Amygdala (tissue), 56 donors: Measurements from ENCODE around the gene TYROBP.

Source experiments
- DNase-seq, 56 donors: peaks; one replicate each; lab custom pipeline; 2025; lab: John Stamatoyannopoulos, UW

The TYROBP gene

DNA sequence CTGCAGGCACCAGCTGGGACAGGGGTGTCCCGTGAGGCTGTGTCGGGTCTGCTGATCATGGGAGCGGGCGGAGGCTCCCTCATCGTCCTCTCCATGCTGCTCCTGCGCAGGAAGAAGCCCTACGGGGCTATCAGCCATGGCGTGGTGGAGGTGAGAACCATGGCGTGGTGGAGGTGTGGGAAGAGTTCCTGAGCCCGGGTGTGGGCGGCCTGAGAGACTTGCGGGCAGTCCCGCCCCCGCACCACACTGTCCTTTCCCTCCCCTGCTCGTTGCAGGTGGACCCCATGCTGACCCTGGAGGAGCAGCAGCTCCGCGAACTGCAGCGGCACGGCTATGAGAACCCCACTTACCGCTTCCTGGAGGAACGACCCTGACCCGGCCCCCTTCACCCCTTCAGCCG is 29.0 kb downstream of the TYROBP start:
- DNase-seq: no peak

GRCh38 chr19:35874392-35874930 is 33.6 kb downstream of the TYROBP start:
- DNase-seq: no peak

GRCh38 chr19:35872180-35872579 is 35.9 kb downstream of the TYROBP start:
- no peak for DNase-seq

DNA sequence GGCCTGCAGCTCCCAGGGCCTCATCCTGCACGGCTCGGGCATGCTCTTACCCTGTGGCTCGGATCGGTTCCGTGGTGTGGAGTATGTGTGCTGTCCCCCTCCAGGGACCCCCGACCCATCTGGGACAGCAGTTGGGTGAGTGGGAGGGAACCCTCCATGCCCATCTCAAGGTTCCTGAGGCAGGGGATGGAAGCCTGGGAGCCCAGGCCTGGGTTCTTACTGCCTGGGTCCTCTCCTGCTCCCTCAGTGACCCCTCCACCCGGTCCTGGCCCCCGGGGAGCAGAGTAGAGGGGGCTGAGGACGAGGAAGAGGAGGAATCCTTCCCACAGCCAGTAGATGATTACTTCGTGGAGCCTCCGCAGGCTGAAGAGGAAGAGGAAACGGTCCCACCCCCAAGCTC is 36.5 kb downstream of the TYROBP start:
- no peak for DNase-seq

- no peak for DNase-seq
These were observed 37.3 kb downstream of the TYROBP start for GRCh38 chr19:35870798-35871197.

GRCh38 chr19:35870124-35870736 is 37.9 kb downstream of the TYROBP start:
- DNase-seq: peak in 8 of 56 donors; percentile 31 to 63 (median 48)

- peak in 55 of 56 donors; percentile 35 to 89 (median 76) for DNase-seq
These were observed 38.6 kb downstream of the TYROBP start for GRCh38 chr19:35869327-35870123.

DNA sequence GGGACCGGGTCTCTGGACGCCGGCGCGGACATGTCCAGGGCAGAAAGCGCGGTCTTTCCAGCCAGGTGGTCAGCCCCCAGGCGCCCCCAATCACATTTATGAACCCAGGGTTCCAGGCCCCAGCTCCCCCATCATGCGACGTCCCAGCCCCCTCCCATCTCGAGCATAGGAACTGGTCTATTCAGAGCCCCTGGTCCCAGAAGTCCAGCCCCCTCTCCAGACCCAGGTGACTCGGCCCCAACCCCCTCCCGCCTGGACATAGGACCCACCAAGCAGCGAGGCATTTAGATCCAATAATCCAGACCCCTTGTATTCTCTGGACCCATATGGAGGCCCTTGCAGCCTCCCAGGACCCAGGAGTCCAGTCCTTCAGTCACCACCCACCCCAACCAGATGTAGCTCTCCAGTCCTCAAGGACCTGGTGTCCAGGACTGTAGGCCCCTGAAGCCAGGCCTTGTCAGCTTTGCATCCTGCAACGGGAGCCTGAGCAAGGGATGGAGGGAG is 39.2 kb downstream of the TYROBP start:
- peak in 1 of 56 donors; percentile 35 for DNase-seq

DNA sequence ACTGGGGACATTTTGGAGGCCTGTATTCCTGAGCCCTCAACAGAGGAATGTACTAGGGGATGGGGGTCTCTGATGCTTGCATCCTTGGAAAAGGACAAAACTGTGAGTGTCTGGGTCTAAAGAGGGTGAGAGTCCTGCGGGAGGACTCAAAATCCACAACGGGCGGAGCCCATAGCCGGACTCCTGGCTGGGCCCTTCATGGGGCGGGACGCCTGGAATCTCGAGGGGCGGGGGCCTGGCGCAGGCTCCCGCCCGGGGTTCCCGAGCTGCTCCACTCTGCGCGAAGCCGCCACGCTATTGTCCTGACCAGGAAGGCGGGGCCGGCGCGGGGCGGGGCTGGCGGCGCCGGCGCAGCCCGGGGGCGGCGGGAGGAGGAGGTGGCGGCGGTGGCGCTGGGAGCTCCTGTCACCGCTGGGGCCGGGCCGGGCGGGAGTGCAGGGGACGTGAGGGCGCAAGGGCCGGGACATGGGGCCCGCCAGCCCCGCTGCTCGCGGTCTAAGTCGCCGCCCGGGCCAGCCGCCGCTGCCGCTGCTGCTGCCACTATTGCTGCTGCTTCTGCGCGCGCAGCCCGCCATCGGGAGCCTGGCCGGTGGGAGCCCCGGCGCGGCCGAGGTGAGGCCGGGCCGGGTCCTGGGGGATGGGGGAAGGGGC is 39.8 kb downstream of the TYROBP start, which contains the start of gene APLP1:
Gene APLP1 (plus strand): TSS at position 403 of the 651 bp plus-strand sequence. CDS start 63 bp downstream, at position 466.
- DNase-seq: peak; percentile 22 to 94 (median 82)

GRCh38 chr19:35863018-35863417 is 45.1 kb downstream of the TYROBP start:
- DNase-seq: no peak

DNA sequence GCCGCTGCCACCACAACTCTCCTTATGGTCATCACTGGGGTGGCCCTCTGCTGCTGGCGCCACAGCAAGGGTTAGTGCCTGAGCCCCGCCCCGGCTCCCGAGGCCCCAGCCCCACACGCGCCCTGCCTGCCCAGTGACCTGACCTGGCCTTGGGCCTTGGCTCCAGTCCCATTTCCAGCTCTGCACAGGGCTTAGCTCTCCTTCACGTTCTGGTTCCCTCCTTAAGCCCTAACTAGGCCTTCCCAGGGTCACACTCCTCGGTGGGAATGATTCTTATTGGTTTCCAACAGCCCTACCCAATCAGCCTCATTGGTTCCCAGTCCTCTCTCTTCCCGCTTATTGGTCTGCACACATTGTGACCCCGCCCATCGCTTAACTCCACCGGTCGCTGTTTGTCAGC is 45.6 kb downstream of the TYROBP start:
- no peak for DNase-seq

DNA sequence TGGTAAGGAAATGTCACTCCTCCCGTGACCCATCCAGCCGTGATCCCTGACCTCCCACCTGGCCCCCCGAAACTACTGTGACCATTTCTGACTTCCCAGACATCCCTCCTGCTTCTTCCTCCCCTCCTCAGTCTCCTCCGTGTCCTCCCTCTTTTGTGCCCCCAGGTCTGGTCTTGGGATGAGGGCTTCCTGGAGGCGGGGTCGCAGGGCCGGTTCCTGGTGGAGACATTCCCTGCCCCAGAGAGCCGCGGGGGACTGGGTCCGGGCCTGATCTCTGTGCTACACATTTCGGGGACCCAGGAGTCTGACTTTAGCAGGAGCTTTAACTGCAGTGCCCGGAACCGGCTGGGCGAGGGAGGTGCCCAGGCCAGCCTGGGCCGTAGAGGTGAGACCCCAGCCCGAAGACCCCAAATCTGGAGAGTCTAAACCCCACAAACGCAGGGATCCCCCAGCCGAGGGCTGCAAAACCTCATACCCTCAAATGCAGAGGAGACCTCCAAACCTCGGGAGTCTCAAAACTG is 46.4 kb downstream of the TYROBP start:
- DNase-seq: no peak

DNA sequence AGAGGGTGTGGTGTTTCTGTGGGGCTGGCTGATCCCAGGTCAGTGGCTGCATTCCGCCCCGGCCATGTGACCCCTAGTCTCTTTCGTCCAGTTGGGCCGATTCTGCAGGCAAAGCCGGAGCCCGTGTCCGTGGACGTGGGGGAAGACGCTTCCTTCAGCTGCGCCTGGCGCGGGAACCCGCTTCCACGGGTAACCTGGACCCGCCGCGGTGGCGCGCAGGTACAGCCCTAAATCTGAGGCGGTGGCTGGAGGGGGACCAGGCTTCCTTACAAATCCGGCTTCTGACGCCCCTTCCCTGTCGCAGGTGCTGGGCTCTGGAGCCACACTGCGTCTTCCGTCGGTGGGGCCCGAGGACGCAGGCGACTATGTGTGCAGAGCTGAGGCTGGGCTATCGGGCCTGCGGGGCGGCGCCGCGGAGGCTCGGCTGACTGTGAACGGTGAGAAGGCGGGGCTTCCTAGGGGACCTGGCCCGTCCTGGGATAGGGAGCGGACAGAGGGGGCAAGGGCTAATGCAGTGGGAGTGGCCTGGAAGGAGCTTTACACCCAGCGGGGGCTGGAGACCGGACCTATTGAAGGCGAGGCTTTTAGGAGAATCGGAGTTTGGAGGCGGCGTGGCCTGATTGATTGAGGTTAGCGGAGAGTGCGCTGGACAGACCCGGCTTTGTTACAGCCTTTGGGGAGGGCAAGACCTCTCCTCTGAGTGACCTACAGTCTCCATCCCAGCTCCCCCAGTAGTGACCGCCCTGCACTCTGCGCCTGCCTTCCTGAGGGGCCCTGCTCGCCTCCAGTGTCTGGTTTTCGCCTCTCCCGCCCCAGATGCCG is 47.1 kb downstream of the TYROBP start:
- DNase-seq: no peak

DNA sequence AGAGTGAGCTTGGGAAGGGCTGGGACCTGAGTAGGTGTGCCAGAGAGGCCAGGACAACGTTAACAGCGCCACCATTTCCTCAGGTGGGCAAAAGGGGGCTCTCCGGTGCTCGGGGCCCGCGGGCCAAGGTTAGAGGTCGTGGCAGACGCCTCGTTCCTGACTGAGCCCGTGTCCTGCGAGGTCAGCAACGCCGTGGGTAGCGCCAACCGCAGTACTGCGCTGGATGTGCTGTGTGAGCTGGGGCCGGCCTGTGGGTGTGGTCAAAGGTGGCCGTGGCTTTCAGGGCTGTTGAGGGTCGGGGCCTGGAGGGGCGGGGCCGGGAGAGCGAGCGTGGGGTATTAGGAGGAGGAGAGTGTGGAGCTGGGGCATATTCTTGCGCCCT is 47.7 kb downstream of the TYROBP start:
- no peak for DNase-seq

DNA sequence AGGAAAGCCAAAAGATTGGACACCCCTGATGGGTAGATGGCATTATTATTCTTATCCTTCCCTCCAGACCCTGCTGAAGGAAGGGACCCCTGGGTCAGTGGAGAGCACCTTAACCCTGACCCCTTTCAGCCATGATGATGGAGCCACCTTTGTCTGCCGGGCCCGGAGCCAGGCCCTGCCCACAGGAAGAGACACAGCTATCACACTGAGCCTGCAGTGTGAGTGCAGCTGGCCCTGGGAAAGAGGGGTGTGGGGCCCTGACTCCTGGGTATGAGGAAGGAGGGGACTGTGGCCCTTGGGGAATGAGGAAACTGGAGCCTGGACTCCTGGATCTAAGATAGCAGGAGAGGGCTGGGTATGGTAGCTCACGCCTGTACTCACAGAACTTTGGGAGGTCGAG is 48.7 kb downstream of the TYROBP start:
- DNase-seq: no peak

DNA sequence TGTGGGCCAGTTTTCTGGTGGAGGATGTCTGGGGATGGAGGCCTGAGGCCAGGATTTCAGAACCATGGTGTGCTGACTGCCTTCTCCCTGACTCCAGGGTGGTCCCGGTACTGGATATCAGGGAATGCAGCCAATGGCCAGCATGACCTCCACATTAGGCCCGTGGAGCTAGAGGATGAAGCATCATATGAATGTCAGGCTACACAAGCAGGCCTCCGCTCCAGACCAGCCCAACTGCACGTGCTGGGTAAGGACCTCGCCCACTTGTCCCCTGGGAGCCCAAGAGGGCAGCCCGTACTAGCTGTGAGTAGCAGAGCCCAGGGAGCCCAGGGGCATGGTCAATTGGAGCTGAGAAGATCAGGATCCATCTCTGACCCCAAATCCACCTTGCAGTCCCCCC is 49.8 kb downstream of the TYROBP start:
- DNase-seq: no peak

DNA sequence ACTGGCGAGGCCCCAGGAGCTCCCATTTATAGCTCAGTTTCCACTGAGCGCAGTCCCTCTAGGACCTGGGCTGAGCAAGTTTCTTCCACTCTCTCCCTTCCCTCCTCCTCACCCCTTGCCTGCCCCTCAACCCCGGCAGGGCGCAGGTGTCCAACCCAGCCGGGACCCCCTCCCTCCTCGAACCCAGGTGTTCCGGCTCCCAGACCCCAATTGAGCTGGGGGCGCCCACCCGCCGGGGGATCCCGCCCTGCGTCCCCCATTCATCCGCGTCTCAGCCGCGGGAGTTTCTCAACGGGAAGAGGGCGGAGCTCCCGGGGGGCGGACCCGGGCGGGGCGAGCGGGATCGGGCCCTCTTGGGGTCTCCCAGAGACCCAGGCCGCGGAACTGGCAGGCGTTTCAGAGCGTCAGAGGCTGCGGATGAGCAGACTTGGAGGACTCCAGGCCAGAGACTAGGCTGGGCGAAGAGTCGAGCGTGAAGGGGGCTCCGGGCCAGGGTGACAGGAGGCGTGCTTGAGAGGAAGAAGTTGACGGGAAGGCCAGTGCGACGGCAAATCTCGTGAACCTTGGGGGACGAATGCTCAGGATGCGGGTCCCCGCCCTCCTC is 51.4 kb downstream of the TYROBP start, which contains the start of gene KIRREL2:
Gene KIRREL2 (plus strand): TSS at position 366 of the 604 bp plus-strand sequence. CDS start 209 bp downstream, at position 575.
- DNase-seq: peak in 6 of 56 donors; percentile 14 to 35 (median 22)
